CD4-positive, alpha-beta memory T cell (primary cell): ENCODE results near the gene MOGAT1. TPM values are rescaled to one million over a fixed set of nuclear protein-coding genes. Genes with fewer than 3 reads are reported as not detected.
A peak's percentile ranks its signal among the peaks of the same experiment; 100 is the strongest.
"Not testable (repeated sequence)": the region's sequence is repeated elsewhere in the genome, so short reads cannot be mapped to it uniquely, and the experiment has no call there.

Experiments used
- CTCF ChIA-PET: fragments of 350-600 bp; sonication (Branson Sonifier 250); formaldehyde crosslinking; loops from one replicate; lab custom pipeline; 2021; ENCODE audit warnings: inconsistent platforms; ENCODE audit not compliant: partially characterized antibody; lab: Charles Lee
- POLR2A ChIA-PET: fragments of 350-600 bp; sonication (Branson Sonifier 250); formaldehyde crosslinking; loops from one replicate; lab custom pipeline; 2021; ENCODE audit not compliant: partially characterized antibody; lab: Charles Lee
- DNase-seq, 5 donors: peaks; one replicate each; pipeline versions ENCODE4 v3.0.0 to v3.0.0-alpha.2; 2020 to 2022; ENCODE audit warnings: mixed read lengths in 1 of 5
- H3K27ac ChIP-seq: one replicate; pipeline ENCODE4 v1.7.0; 2013; ENCODE audit warnings: low read depth, low read length
- H3K27me3 ChIP-seq: 2 replicates; pipeline ENCODE4 v1.7.0; 2013; ENCODE audit warnings: mild to moderate bottlenecking, low read length, moderate library complexity; ENCODE audit not compliant: insufficient read depth
- H3K36me3 ChIP-seq: 2 replicates; pipeline ENCODE4 v1.7.0; 2013; ENCODE audit warnings: mild to moderate bottlenecking, low read length, moderate library complexity; ENCODE audit not compliant: insufficient read depth
- H3K4me1 ChIP-seq: 2 replicates; pipeline ENCODE4 v1.7.0; 2013; ENCODE audit warnings: mild to moderate bottlenecking, low read length, moderate library complexity; ENCODE audit not compliant: insufficient read depth
- H3K4me3 ChIP-seq, 2 donors: one replicate each; pipeline ENCODE4 v1.7.0; 2013; ENCODE audit warnings: low read length in 2 of 2, mild to moderate bottlenecking in 1 of 2
- H3K9me3 ChIP-seq, 2 donors: one replicate each; pipeline ENCODE4 v1.7.0; 2013; ENCODE audit warnings: low read length in 2 of 2, control low read depth in 1 of 2; ENCODE audit not compliant: control insufficient read depth in 1 of 2
- H3K27ac Mint-ChIP-seq, 7 donors: one replicate each; pipeline ENCODE4 v1.8.0; 2020 to 2021; ENCODE audit warnings: mixed read lengths in 7 of 7, mild to moderate bottlenecking in 6 of 7, inconsistent platforms in 3 of 7, moderate library complexity in 3 of 7
- H3K27me3 Mint-ChIP-seq, 2 donors: one replicate each; pipeline ENCODE4 v1.8.0; 2020 to 2021; ENCODE audit warnings: mixed read lengths in 2 of 2
- H3K36me3 Mint-ChIP-seq, 2 donors: one replicate each; pipeline ENCODE4 v1.8.0; 2020 to 2021; ENCODE audit warnings: mixed read lengths in 2 of 2, inconsistent platforms in 1 of 2, mild to moderate bottlenecking in 1 of 2
- H3K4me1 Mint-ChIP-seq, 4 donors: one replicate each; pipeline ENCODE4 v1.8.0; 2020 to 2021; ENCODE audit warnings: mixed read lengths in 4 of 4, mild to moderate bottlenecking in 1 of 4
- H3K4me3 Mint-ChIP-seq, 8 donors: one replicate each; pipeline ENCODE4 v1.8.0; 2020 to 2021; ENCODE audit warnings: mixed read lengths in 8 of 8, mild to moderate bottlenecking in 7 of 8, moderate library complexity in 6 of 8, inconsistent platforms in 3 of 8
- H3K9me3 Mint-ChIP-seq, 8 donors: one replicate each; pipeline ENCODE4 v1.8.0; 2020 to 2021; ENCODE audit warnings: mixed read lengths in 8 of 8, mild to moderate bottlenecking in 5 of 8, inconsistent platforms in 3 of 8, moderate library complexity in 1 of 8
- intact Hi-C: fragments of 100-400 bp; cut with micrococcal nuclease; formaldehyde crosslinking; loops from one replicate; pipeline ENCODE4 v1.15.1; 2023
- polyA plus RNA-seq, 2 donors: library from polyadenylated mRNA; unstranded; fragments of 300-500 nt; fragmentation: Illumina TruSeq; gene quantifications; one replicate each; pipeline ENCODE4 v1.2.3, GENCODE V29; 2021
- total RNA-seq, 2 experiments: library from RNA; stranded (reverse); gene quantifications; one replicate each; pipeline ENCODE4 v1.2.3, GENCODE V29; 2021

The MOGAT1 gene
- total and polyA plus RNA-seq, 4 experiments from 2014 or later = not detected

GRCh38 chr2:222719787-222720186 is 48.3 kb downstream of the MOGAT1 start:
- DNase-seq, H3K4me3 ChIP-seq, H3K36me3 ChIP-seq, H3K4me1 Mint-ChIP-seq, H3K27me3 ChIP-seq, H3K36me3 Mint-ChIP-seq, intact Hi-C loops, POLR2A ChIA-PET, H3K4me1 ChIP-seq, H3K4me3 Mint-ChIP-seq, H3K27ac ChIP-seq, H3K9me3 Mint-ChIP-seq, H3K9me3 ChIP-seq: not testable (repeated sequence)
- H3K27me3 Mint-ChIP-seq = peaks cover 9 to 14% of the 10 kb centered on the region in 2 donors
- H3K27ac Mint-ChIP-seq = peak overlapping the region in 1 of 7 donors; percentile 3
- CTCF ChIA-PET = interaction anchor here (0.9 kb wide), 1 partner anchor 11 kb away, joined by 3 read pairs; no protein-coding TSS in a partner anchor

- H3K36me3 Mint-ChIP-seq, H3K9me3 Mint-ChIP-seq, DNase-seq, H3K4me1 Mint-ChIP-seq, H3K27ac Mint-ChIP-seq, H3K4me1 ChIP-seq, H3K27me3 Mint-ChIP-seq, H3K9me3 ChIP-seq, POLR2A ChIA-PET, H3K27me3 ChIP-seq, H3K36me3 ChIP-seq, intact Hi-C loops, H3K27ac ChIP-seq, H3K4me3 Mint-ChIP-seq, H3K4me3 ChIP-seq: not testable (repeated sequence)
- CTCF ChIA-PET = interaction anchor here (0.5 to 1.4 kb wide), 3 partner anchors 12 to 182 kb away, joined by 3 read pairs; no protein-coding TSS in a partner anchor
Measured at GRCh38 chr2:222721597-222721996, 50.1 kb downstream of the MOGAT1 start.

GRCh38 chr2:222722327-222722946 is 51.0 kb downstream of the MOGAT1 start:
- no peaks in the 10 kb centered on the region for H3K9me3 ChIP-seq

GRCh38 chr2:222724208-222724607 is 52.8 kb downstream of the MOGAT1 start:
- H3K27ac Mint-ChIP-seq = no peak overlapping the region

More at GRCh38 chr2:222722327-222722946, 51.0 kb downstream of the MOGAT1 start:
- intact Hi-C loops = no loop called here
- no peak overlapping the region for H3K27ac ChIP-seq
- H3K27me3 ChIP-seq = no peaks in the 10 kb centered on the region
- CTCF ChIA-PET = interaction anchor here (0.8 to 1.4 kb wide), 2 partner anchors 13 to 181 kb away, joined by 3 read pairs; no protein-coding TSS in a partner anchor
- no peaks in the 10 kb centered on the region for H3K36me3 Mint-ChIP-seq
- POLR2A ChIA-PET = no interaction called here
- H3K4me3 Mint-ChIP-seq = no peak overlapping the region
- no peak for DNase-seq
- no peaks in the 10 kb centered on the region for H3K9me3 Mint-ChIP-seq
- H3K27me3 Mint-ChIP-seq = peaks cover 3 to 6% of the 10 kb centered on the region in 2 donors
- H3K36me3 ChIP-seq = no peaks in the 10 kb centered on the region
- H3K27ac Mint-ChIP-seq = no peak overlapping the region
- H3K4me3 ChIP-seq = no peak overlapping the region
- no peaks in the 10 kb centered on the region for H3K4me1 ChIP-seq
- H3K4me1 Mint-ChIP-seq = no peaks in the 10 kb centered on the region

DNA sequence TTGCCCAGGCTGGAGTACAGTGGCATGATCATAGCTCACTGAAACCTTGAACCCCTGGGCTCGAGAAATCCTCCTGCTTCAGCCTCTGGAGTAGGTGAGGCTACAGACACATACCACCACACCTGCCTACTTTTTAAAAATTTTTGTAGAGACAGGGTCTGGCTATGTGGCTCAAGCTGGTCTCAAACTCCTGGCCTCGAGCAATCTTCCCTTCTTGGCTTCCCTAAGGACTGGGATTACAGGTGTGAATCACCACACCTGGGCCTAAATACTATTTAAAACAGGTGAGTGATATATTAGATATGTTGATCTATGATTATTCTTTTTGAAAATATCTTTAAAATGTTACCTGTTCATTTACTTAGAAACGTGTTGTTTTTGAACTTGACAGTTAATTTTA is 57.2 kb downstream of the MOGAT1 start:
- H3K27me3 Mint-ChIP-seq = peaks cover 4 to 13% of the 10 kb centered on the region in 2 donors
- no peak overlapping the region for H3K4me3 ChIP-seq
- H3K9me3 Mint-ChIP-seq = no peaks in the 10 kb centered on the region
- ChIA-PET POLR2A (no interaction called here), CTCF (no interaction called here)
- H3K4me3 Mint-ChIP-seq = no peak overlapping the region
- no peak for DNase-seq
- intact Hi-C loops = no loop called here
- no peaks in the 10 kb centered on the region for H3K4me1 Mint-ChIP-seq
- no peaks in the 10 kb centered on the region for H3K27me3 ChIP-seq
- no peak overlapping the region for H3K27ac Mint-ChIP-seq
- no peak overlapping the region for H3K27ac ChIP-seq
- H3K9me3 ChIP-seq = no peaks in the 10 kb centered on the region
- H3K36me3 Mint-ChIP-seq = no peaks in the 10 kb centered on the region
- H3K4me1 ChIP-seq = no peaks in the 10 kb centered on the region
- no peaks in the 10 kb centered on the region for H3K36me3 ChIP-seq

More at GRCh38 chr2:222724208-222724607, 52.8 kb downstream of the MOGAT1 start:
- H3K4me3 ChIP-seq = no peak overlapping the region
- Mint-ChIP-seq H3K9me3 (no peaks in the 10 kb centered on the region), H3K36me3 (no peaks in the 10 kb centered on the region), H3K27me3 (peaks cover 4 to 6% of the 10 kb centered on the region in 2 donors), H3K4me1 (no peaks in the 10 kb centered on the region), H3K4me3 (no peak overlapping the region)
- intact Hi-C loops = no loop called here
- CTCF ChIA-PET = interaction anchor here (1.0 kb wide), 2 partner anchors 10 to 15 kb away, joined by 3 read pairs; no protein-coding TSS in a partner anchor
- H3K4me1 ChIP-seq = no peaks in the 10 kb centered on the region
- H3K9me3 ChIP-seq = no peaks in the 10 kb centered on the region
- H3K36me3 ChIP-seq = no peaks in the 10 kb centered on the region
- H3K27me3 ChIP-seq = no peaks in the 10 kb centered on the region
- DNase-seq = no peak
- POLR2A ChIA-PET = no interaction called here
- H3K27ac ChIP-seq = no peak overlapping the region

- POLR2A ChIA-PET = no interaction called here
- no peak for DNase-seq
- no peaks in the 10 kb centered on the region for H3K4me1 Mint-ChIP-seq
Measured at GRCh38 chr2:222730366-222730999, 59.0 kb downstream of the MOGAT1 start.

DNA sequence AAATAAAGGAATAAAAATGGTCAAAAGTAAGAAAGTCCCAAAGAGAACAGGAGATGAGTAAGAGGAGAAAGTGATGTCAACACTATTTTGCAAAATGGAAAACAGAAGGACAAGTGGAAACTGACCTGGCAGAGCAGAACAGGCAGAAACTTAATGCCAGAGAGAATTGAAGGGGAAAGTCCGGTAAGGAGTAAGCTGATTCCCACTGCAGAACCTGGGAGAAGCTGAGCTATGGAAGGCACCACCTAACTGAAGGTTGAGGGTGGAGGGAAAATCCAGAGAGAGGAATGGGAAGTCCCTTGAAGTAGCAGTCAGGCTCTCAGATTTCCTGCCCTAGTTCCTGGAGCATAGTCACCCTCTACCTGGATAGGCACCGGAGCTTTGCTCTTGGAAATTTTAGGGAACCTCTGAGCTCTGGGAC is 59.8 kb downstream of the MOGAT1 start:
- ChIA-PET POLR2A (no interaction called here), CTCF (interaction anchor here (1.7 kb wide), 1 partner anchor 41 kb away, joined by 4 read pairs; no protein-coding TSS in a partner anchor)
- no peaks in the 10 kb centered on the region for H3K9me3 Mint-ChIP-seq
- DNase-seq = no peak
- H3K27ac Mint-ChIP-seq = no peak overlapping the region
- no peaks in the 10 kb centered on the region for H3K36me3 Mint-ChIP-seq
- intact Hi-C loops = no loop called here
- H3K4me3 ChIP-seq = no peak overlapping the region
- H3K27ac ChIP-seq = no peak overlapping the region
- H3K27me3 ChIP-seq = no peaks in the 10 kb centered on the region
- H3K36me3 ChIP-seq = no peaks in the 10 kb centered on the region
- H3K4me3 Mint-ChIP-seq = no peak overlapping the region
- peaks cover 6 to 15% of the 10 kb centered on the region in 2 donors for H3K27me3 Mint-ChIP-seq
- no peaks in the 10 kb centered on the region for H3K4me1 Mint-ChIP-seq
- no peaks in the 10 kb centered on the region for H3K9me3 ChIP-seq
- H3K4me1 ChIP-seq = no peaks in the 10 kb centered on the region

More at GRCh38 chr2:222730366-222730999, 59.0 kb downstream of the MOGAT1 start:
- Histone ChIP-seq H3K36me3 (no peaks in the 10 kb centered on the region), H3K9me3 (no peaks in the 10 kb centered on the region), H3K27ac (no peak overlapping the region), H3K27me3 (no peaks in the 10 kb centered on the region), H3K4me1 (no peaks in the 10 kb centered on the region), H3K4me3 (no peak overlapping the region)
- Mint-ChIP-seq H3K36me3 (no peaks in the 10 kb centered on the region), H3K4me3 (no peak overlapping the region), H3K27me3 (peaks cover 6 to 16% of the 10 kb centered on the region in 2 donors), H3K27ac (no peak overlapping the region), H3K9me3 (no peaks in the 10 kb centered on the region)
- CTCF ChIA-PET = interaction anchor here (1.1 to 1.7 kb wide), 2 partner anchors 23 to 40 kb away, joined by 3 to 4 read pairs; no protein-coding TSS in a partner anchor
- intact Hi-C loops = no loop called here
